RWPE2 (cell line): ENCODE results near the gene TRIM61.
"Not testable (repeated sequence)": the region's sequence is repeated elsewhere in the genome, so short reads cannot be mapped to it uniquely, and the experiment has no call there.

ENCODE experiments used
- ATAC-seq: fragments of 200-7000 bp; cut with Tn5 transposase; 3 replicates; pipeline ENCODE4 v1.9.1; 2021; ENCODE audit warnings: low read depth
- DNase-seq: peaks from one replicate; pipeline ENCODE4 v3.0.0-alpha.2; 2020; ENCODE audit warnings: low spot score
- H3K27ac ChIP-seq: fragments of 450-650 bp; 2 replicates; pipeline ENCODE4 v1.5.1; 2017; ENCODE audit warnings: mild to moderate bottlenecking; ENCODE audit not compliant: poor library complexity, severe bottlenecking
- H3K27me3 ChIP-seq: fragments of 250-450 bp; sonication (Bioruptor Pico); 2 replicates; pipeline ENCODE4 v1.5.1; 2021; ENCODE audit warnings: mild to moderate bottlenecking, moderate library complexity; ENCODE audit not compliant: insufficient read depth, poor library complexity, severe bottlenecking
- H3K36me3 ChIP-seq: fragments of 250-450 bp; sonication (Bioruptor Pico); 2 replicates; pipeline ENCODE4 v1.5.1; 2020; ENCODE audit warnings: low read depth, mild to moderate bottlenecking, moderate library complexity
- H3K4me1 ChIP-seq: fragments of 250-450 bp; sonication (Bioruptor Pico); 2 replicates; pipeline ENCODE4 v1.5.1; 2021; ENCODE audit warnings: mild to moderate bottlenecking, moderate library complexity; ENCODE audit not compliant: insufficient read depth, poor library complexity, severe bottlenecking
- H3K4me3 ChIP-seq: fragments of 250-450 bp; sonication (Bioruptor Pico); 2 replicates; pipeline ENCODE4 v1.5.1; 2021; ENCODE audit warnings: mild to moderate bottlenecking, moderate library complexity; ENCODE audit not compliant: severe bottlenecking
- H3K9me3 ChIP-seq: fragments of 250-450 bp; sonication (Bioruptor Pico); 2 replicates; pipeline ENCODE4 v1.5.1; 2021; ENCODE audit warnings: mild to moderate bottlenecking, moderate library complexity; ENCODE audit not compliant: severe bottlenecking
- CTCF ChIP-seq: fragments of 450-650 bp; IDR thresholded peaks from one replicate; pipeline ENCODE4 v1.5.1; 2017; ENCODE audit warnings: mild to moderate bottlenecking, moderate library complexity; ENCODE audit not compliant: poor library complexity, severe bottlenecking

TRIM61 gene

GRCh38 chr4:164946810-164947209 is 30.6 kb downstream of the TRIM61 start:
- ATAC-seq (no peak), DNase-seq (no peak)
- TF ChIP-seq CTCF: no peak
- H3K9me3 ChIP-seq: no peaks in the 10 kb centered on the region
- H3K27me3 ChIP-seq: no peaks in the 10 kb centered on the region
- no peak overlapping the region for H3K4me3 ChIP-seq
- H3K27ac ChIP-seq: no peak overlapping the region
- H3K36me3 ChIP-seq: no peaks in the 10 kb centered on the region
- no peaks in the 10 kb centered on the region for H3K4me1 ChIP-seq

GRCh38 chr4:164945146-164945545 is 32.3 kb downstream of the TRIM61 start:
- no peak for TF ChIP-seq CTCF
- Histone ChIP-seq H3K4me1 (no peaks in the 10 kb centered on the region), H3K4me3 (no peak overlapping the region), H3K27me3 (no peaks in the 10 kb centered on the region), H3K36me3 (no peaks in the 10 kb centered on the region), H3K27ac (no peak overlapping the region), H3K9me3 (no peaks in the 10 kb centered on the region)
- ATAC-seq (peak; percentile 61; the same call in 2 of the 3 replicates), DNase-seq (no peak)

- no peak for ATAC-seq
- no peak for DNase-seq
These were observed 34.3 kb downstream of the TRIM61 start for GRCh38 chr4:164943192-164943591.

DNA sequence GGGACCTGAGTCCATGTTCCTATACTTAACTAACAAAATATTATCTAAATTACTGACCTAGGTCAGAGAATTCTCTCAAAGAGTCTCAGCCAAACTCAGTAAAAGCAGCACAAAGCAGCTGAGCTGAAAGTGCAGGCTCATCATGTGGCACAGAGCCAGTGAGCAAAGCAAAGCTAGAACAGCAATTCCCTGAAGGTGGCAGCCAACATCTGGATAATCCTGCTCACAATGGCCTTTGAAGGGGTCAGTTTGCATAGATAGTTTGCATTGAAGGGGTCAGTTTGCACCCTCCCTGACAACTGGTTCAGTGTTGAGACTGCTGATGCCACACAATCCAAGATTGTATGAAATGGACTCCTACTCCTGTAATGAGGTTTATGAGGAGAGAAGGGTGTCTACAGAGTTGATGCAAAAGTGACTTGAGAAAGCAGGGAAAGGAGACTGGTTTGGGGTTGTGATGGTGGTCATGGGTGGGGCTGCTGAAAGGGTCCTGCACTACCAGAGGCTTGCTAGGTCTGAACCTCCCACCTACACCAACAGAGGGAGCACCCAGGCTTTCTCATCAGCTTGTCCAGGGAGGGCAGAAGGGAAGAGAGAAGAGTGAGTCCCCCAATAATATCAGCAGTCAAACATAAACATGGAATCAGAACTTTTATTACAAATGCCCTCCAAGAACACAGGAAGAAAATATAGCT is 39.7 kb downstream of the TRIM61 start:
- DNase-seq (no peak), ATAC-seq (0 out of 3 replicates have a peak, but pooled peaks have one; percentile 27)
- H3K27ac ChIP-seq: no peak overlapping the region
- H3K4me3 ChIP-seq: no peak overlapping the region
- H3K9me3 ChIP-seq: no peaks in the 10 kb centered on the region
- no peaks in the 10 kb centered on the region for H3K27me3 ChIP-seq
- H3K4me1 ChIP-seq: no peaks in the 10 kb centered on the region
- H3K36me3 ChIP-seq: no peaks in the 10 kb centered on the region
- peak; percentile 22 for TF ChIP-seq CTCF

More at GRCh38 chr4:164943192-164943591, 34.3 kb downstream of the TRIM61 start:
- Histone ChIP-seq H3K9me3 (no peaks in the 10 kb centered on the region), H3K27me3 (no peaks in the 10 kb centered on the region), H3K27ac (no peak overlapping the region), H3K4me1 (no peaks in the 10 kb centered on the region), H3K36me3 (no peaks in the 10 kb centered on the region), H3K4me3 (no peak overlapping the region)
- TF ChIP-seq CTCF: no peak

DNA sequence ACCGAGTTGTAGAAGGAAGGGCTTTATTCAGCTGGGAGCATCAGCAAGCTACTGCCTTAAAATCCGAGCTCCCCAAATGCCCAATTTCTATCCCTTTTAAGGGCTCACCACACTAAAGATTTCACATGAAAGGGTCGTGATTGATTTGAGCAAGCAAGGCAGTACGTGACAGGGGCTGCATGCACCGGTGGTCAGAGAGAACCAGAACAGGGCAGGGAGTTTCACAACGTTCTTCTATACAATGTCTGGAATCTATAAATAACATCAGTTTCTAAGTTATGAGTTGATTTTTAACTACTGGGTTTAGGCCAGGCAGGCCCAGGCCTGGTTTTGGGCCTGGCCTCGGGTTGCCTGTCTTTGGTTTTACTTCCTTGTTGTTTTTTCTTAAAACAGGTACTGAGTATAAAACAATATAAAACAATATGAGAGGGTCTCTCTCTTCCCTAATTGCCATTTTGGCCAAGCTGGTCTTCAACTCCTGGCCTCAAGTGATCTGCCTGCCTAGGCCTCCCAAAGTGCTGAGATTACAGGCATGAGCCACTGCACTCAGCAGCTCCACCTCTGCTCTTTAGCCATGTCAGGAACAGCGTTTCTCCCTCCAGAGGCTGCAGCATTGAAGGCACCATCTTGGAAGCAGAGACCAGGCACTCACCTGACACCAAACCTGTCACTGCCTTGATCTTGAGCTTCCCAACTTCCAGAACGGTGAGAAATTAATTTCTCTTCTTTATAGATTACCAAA is 41.4 kb downstream of the TRIM61 start:
- DNase-seq, H3K4me3 ChIP-seq, H3K27me3 ChIP-seq, H3K36me3 ChIP-seq, H3K27ac ChIP-seq, ATAC-seq, H3K4me1 ChIP-seq, H3K9me3 ChIP-seq: not testable (repeated sequence)
